ENCODE results near the gene TERC. TPM values are rescaled to one million over a fixed set of nuclear protein-coding genes. Genes with fewer than 3 reads are reported as not detected.

The TERC gene
- total and polyA plus RNA-seq, 10 of the 15 experiments (the other 5 are each of a cell fraction or from before 2014, with no cell fraction given) = 0.43 to 125 (median 6.2) TPM; not detected in 4

- TF ChIP-seq E2F8 (IDR thresholded peaks at IDR 0.05; ENCODE audit: low read depth, partially characterized antibody) (no peak), BRCA1 (IDR thresholded peaks at IDR 0.05; ENCODE audit: low read depth, low read length) (no peak), ETV6 (conservative IDR thresholded peaks at IDR 0.05 in 1 of 2, IDR thresholded peaks at IDR 0.05 in 1 of 2; ENCODE audit: borderline replicate concordance in 1 of 2, low read depth in 1 of 2) (no peak), RUNX3 (IDR thresholded peaks at IDR 0.05; ENCODE audit: low read length) (no peak), MYB (IDR thresholded peaks at IDR 0.05; ENCODE audit: borderline replicate concordance, low read depth, low read length) (no peak), SMC3 (IDR thresholded peaks at IDR 0.05; ENCODE audit: borderline replicate concordance, low read length) (no peak), NFIC (IDR thresholded peaks at IDR 0.05; ENCODE audit: low read depth, low read length) (0 out of 2 replicates have a peak, but pooled peaks have one; percentile 22), SMAD1 (IDR thresholded peaks at IDR 0.05; ENCODE audit: low read depth, partially characterized antibody) (no peak), CBFB (IDR thresholded peaks at IDR 0.05; ENCODE audit: low read depth) (no peak), ATF7 (IDR thresholded peaks at IDR 0.05; ENCODE audit: low read depth) (no peak), MEF2A (IDR thresholded peaks at IDR 0.05; ENCODE audit: insufficient read depth, low read depth, low read length) (no peak)
Observed at GRCh38 chr3:169769287-169770181, 4.7 kb upstream of the TERC start, which contains the start of gene ACTRT3 (continued).

Data from GM12878 (cell line).